ENCODE measurements around the gene SPAG16. TPM values are rescaled to one million over a fixed set of nuclear protein-coding genes. Genes with fewer than 3 reads are reported as not detected.

Gene SPAG16
- total RNA-seq, 1 experiment from 2014 or later: 17.3 TPM

DNA sequence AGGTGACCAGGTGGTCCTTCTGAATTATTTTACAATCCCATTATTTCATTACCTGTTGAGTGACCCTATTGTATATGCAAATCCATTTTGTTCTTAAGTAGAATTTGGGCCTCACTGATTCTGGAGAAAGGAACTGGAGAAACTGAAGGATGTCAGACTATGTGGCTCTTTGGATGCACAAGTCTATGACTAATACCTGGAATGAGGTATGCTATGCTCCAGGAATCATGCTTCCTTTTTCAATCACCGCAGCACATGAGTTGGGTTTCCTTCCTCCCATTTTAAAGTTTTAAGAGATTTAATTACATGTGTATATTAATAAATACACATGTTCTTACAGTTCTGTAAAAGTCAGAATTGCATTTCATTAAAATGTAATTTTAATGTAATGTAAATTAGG is 872.7 kb downstream of the SPAG16 start:
- Histone ChIP-seq H3T11ph (ENCODE audit: low read length) (no peak overlapping the region), H3K9me3 (ENCODE audit: control insufficient read depth, low read depth, low read length) (no peaks in the 10 kb centered on the region), H3K4me2 (ENCODE audit: insufficient read depth, insufficient read length, low read length) (no peak overlapping the region), H2BK15ac (ENCODE audit: low read depth, low read length) (no peak overlapping the region), H4K91ac (ENCODE audit: insufficient read length, low read depth, low read length) (no peak overlapping the region), H4K5ac (ENCODE audit: insufficient read length, low read depth, low read length) (no peak overlapping the region), H3K4me1 (ENCODE audit: insufficient read depth, low read length) (no peaks in the 10 kb centered on the region), H2AK5ac (ENCODE audit: insufficient read length, low read length) (no peak overlapping the region), H4K8ac (replicated peaks; ENCODE audit: insufficient read length, low read depth, low read length) (no peak overlapping the region), H2AFZ (ENCODE audit: low read length) (no peak overlapping the region), H4K20me1 (ENCODE audit: control insufficient read depth, insufficient read depth, insufficient read length) (no peaks in the 10 kb centered on the region), H3K23me2 (ENCODE audit: insufficient read length, low read depth, low read length, poor library complexity, severe bottlenecking) (no peaks in the 10 kb centered on the region), H2BK12ac (ENCODE audit: insufficient read length, low read depth, low read length) (no peak overlapping the region), H3K9ac (ENCODE audit: extremely low read depth, insufficient read length, low read length) (no peak overlapping the region), H2BK120ac (ENCODE audit: low read depth, low read length, poor library complexity, severe bottlenecking) (no peak overlapping the region), H3K79me1 (ENCODE audit: insufficient read depth, low read depth, low read length, poor library complexity, severe bottlenecking) (no peaks in the 10 kb centered on the region), H3K4ac (ENCODE audit: low read depth, low read length) (no peak overlapping the region), H3K23ac (ENCODE audit: insufficient read length, low read depth, low read length) (no peak overlapping the region), H3K56ac (ENCODE audit: insufficient read length, low read depth, low read length) (no peak overlapping the region), H2BK5ac (ENCODE audit: insufficient read length, low read length) (no peak overlapping the region), H3K14ac (ENCODE audit: insufficient read depth, low read length) (no peak overlapping the region), H3K27ac (ENCODE audit: insufficient read length, low read depth, low read length) (no peak overlapping the region), H3K27me3 (ENCODE audit: insufficient read depth, low read length) (no peaks in the 10 kb centered on the region), H3K18ac (ENCODE audit: insufficient read length, low read depth, low read length) (no peak overlapping the region), H2BK20ac (ENCODE audit: low read depth, low read length, poor library complexity, severe bottlenecking) (no peak overlapping the region), H3K79me2 (ENCODE audit: insufficient read depth, low read length) (no peaks in the 10 kb centered on the region)
- DNase-seq: no peak
- peaks cover 0 to 7% of the 10 kb centered on the region in 2 experiments; a peak in 3 of 5 replicates for H3K9me3 Mint-ChIP-seq
- no peak overlapping the region for H3K27ac Mint-ChIP-seq
- H3K27me3 Mint-ChIP-seq (ENCODE audit: low read depth): no peaks in the 10 kb centered on the region
- WGBS (ENCODE audit: extremely low coverage, insufficient read length, low lambda C conversion rate): no CpG with 5 or more reads among the region's 1 CpG
- H3K36me3 Mint-ChIP-seq (ENCODE audit: insufficient read depth in 1 of 3, low read depth in 3 of 3): peaks cover 0 to 5% (median 4%) of the 10 kb centered on the region in 3 experiments; a peak in 3 of 7 replicates
- no peak overlapping the region for H3K4me3 Mint-ChIP-seq
- TF ChIP-seq, protein P1, sequence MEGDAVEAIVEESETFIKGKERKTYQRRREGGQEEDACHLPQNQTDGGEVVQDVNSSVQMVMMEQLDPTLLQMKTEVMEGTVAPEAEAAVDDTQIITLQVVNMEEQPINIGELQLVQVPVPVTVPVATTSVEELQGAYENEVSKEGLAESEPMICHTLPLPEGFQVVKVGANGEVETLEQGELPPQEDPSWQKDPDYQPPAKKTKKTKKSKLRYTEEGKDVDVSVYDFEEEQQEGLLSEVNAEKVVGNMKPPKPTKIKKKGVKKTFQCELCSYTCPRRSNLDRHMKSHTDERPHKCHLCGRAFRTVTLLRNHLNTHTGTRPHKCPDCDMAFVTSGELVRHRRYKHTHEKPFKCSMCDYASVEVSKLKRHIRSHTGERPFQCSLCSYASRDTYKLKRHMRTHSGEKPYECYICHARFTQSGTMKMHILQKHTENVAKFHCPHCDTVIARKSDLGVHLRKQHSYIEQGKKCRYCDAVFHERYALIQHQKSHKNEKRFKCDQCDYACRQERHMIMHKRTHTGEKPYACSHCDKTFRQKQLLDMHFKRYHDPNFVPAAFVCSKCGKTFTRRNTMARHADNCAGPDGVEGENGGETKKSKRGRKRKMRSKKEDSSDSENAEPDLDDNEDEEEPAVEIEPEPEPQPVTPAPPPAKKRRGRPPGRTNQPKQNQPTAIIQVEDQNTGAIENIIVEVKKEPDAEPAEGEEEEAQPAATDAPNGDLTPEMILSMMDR (conservative IDR thresholded peaks at IDR 0.05): no peak
- no peaks in the 10 kb centered on the region for H3K4me1 Mint-ChIP-seq

Data from H9 (cell line).